Loucy (cell line): ENCODE results near the gene EZH2.

ENCODE experiments used
- EZH2phosphoT487 ChIP-seq: fragments of 200-600 bp; IDR thresholded peaks from 2 replicates; pipeline ENCODE4 v1.6.1; 2018; ENCODE audit warnings: antibody characterized with exemption, mild to moderate bottlenecking, moderate library complexity, borderline replicate concordance
- TF ChIP-seq, protein P1 (sequence below): fragments of 200-600 bp; sonication (generic); conservative IDR thresholded peaks from 2 replicates; pipeline ENCODE4 v1.5.1; 2014; ENCODE audit warnings: mild to moderate bottlenecking, antibody characterized with exemption, low read length

GRCh38 chr7:148828965-148829364 is 55.1 kb downstream of the EZH2 start:
- no peak for TF ChIP-seq EZH2phosphoT487
- TF ChIP-seq, protein P1, sequence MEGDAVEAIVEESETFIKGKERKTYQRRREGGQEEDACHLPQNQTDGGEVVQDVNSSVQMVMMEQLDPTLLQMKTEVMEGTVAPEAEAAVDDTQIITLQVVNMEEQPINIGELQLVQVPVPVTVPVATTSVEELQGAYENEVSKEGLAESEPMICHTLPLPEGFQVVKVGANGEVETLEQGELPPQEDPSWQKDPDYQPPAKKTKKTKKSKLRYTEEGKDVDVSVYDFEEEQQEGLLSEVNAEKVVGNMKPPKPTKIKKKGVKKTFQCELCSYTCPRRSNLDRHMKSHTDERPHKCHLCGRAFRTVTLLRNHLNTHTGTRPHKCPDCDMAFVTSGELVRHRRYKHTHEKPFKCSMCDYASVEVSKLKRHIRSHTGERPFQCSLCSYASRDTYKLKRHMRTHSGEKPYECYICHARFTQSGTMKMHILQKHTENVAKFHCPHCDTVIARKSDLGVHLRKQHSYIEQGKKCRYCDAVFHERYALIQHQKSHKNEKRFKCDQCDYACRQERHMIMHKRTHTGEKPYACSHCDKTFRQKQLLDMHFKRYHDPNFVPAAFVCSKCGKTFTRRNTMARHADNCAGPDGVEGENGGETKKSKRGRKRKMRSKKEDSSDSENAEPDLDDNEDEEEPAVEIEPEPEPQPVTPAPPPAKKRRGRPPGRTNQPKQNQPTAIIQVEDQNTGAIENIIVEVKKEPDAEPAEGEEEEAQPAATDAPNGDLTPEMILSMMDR: no peak
